WI38 (cell line): Measurements from ENCODE around the gene ATL3.

Experiments used
- H3K4me3 ChIP-seq: 2 replicates; pipeline ENCODE4 v1.5.1; 2011; ENCODE audit warnings: low read depth, mild to moderate bottlenecking, control low read depth, low read length
- TF ChIP-seq, protein P1 (sequence below): IDR thresholded peaks from 2 replicates; pipeline ENCODE4 v1.5.1; 2012; ENCODE audit warnings: low read depth, mild to moderate bottlenecking, control low read depth, low read length

Gene ATL3

DNA sequence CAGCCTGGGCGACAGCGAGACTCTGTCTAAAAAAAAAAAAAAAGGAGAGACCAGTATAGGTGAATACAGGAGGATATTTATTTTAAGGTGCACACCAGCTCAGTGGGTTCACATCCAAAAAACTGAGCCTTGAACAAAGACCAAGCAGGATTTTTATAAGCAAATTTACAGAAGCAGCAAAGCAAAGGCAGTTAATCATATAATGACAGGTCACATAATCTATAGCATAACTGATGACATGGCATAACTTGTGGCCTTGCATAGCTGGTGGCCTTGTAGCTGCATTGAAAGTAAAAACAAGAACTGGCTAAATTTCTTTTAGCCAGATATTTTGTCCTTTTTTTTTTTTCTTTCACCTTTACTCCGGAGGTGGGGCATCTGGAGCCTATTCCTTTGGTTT, 54.2 kb downstream of the ATL3 start:
- H3K4me3 ChIP-seq, result no peak overlapping the region
- TF ChIP-seq, protein P1, sequence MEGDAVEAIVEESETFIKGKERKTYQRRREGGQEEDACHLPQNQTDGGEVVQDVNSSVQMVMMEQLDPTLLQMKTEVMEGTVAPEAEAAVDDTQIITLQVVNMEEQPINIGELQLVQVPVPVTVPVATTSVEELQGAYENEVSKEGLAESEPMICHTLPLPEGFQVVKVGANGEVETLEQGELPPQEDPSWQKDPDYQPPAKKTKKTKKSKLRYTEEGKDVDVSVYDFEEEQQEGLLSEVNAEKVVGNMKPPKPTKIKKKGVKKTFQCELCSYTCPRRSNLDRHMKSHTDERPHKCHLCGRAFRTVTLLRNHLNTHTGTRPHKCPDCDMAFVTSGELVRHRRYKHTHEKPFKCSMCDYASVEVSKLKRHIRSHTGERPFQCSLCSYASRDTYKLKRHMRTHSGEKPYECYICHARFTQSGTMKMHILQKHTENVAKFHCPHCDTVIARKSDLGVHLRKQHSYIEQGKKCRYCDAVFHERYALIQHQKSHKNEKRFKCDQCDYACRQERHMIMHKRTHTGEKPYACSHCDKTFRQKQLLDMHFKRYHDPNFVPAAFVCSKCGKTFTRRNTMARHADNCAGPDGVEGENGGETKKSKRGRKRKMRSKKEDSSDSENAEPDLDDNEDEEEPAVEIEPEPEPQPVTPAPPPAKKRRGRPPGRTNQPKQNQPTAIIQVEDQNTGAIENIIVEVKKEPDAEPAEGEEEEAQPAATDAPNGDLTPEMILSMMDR, result no peak

DNA sequence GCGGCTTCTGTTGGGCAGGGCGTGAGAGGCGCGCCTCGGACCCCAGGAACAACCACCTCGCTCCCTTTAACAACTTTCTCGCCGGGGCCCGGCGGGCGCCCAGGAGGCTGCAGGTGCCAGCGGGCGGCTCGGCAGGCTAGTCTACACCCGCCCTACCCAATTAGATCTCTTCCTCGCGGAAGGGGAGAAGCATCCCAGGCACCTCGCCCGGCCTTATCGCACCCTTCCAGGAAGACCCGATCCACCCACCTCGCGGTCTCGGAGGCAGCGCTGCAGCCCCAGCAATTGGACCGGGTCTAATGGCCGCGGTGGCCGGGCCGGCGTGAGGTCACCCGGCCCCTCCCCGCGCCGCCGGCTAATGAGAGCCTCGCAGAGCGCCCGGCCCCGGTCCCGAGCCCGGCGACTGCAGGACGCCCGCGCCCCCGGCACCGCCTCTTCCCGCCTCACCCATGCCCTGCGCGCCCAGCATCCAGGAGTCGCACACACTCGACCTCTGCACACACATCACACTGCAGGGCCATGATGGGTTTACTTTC, 57.0 kb downstream of the ATL3 start, which contains the start of gene PLAAT3:
TSS of gene PLAAT3 (minus strand) at position 298 of the 536 bp plus-strand sequence. CDS start 419 bp downstream, outside the sequence.
- peak within 1 kb of the TSS; percentile 69 for H3K4me3 ChIP-seq
- TF ChIP-seq, protein P1, result no peak

DNA sequence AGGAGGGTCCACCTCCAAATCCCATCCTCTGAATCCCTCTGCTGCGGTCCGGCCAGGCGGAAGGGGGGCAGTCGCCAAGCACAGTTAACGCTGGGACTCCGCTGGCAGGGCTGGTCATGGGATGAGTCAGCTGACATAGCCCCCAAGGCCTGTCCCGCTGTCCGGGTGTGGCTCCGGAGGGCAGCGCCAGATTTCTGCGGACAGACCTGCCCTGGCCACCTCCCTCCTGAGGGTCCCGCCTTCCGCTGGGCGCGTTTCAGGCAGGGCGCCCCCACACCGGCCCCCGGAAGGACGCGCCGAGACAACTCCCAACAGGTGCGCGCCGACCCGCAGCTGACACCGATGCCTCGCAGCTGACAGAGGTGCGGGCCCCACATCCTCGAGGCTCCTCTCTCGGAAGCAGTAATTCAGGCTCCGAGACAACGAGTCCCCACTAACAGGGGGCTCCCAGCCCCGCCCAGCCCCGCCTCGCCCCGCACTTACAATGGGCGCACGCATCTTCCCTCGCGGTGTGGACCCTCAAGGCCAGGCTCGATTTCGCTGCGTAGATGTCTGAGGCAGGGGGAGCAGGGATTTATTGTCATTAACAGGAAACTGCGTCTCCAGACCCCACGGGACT, 57.5 kb downstream of the ATL3 start:
- TF ChIP-seq, protein P1, result no peak
- peak overlapping the region; percentile 69 for H3K4me3 ChIP-seq

DNA sequence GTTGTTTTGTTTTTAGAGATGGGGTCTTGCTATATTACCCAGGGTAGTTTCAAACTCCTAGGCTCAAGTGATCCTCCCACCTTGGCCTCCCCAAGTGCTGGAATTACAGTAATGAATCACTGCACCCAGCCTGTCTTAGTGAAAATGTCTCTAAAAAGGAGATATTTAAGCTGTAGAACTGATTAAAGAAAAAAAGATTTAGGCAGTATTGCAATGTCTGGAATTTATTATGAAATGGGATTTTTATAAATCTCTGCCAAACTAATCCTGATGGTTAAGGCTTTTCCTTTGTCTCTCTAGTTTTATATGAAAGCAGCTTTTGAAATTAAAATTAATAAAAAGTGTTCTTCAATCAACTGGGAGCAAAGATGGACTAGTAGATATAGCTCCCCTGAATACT, 59.0 kb downstream of the ATL3 start:
- no peak overlapping the region for H3K4me3 ChIP-seq
- TF ChIP-seq, protein P1, result no peak

DNA sequence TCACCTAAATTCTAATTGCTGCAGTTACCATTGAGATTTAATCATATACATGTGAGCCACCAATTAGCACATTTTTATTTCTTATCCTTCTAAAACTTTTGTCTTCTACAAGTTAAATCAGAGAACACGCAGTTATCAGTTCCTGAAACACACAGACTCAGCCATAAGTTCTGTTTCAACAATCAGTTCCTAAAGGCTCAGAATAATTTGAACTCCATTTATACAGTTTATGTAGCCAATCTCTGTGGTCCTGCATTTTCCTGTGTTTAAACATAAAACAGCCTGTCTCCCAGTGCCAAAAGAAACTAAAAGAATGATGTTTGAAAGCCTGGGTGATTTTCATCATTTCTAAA, 59.8 kb downstream of the ATL3 start:
- H3K4me3 ChIP-seq, result no peak overlapping the region
- TF ChIP-seq, protein P1, result no peak

DNA sequence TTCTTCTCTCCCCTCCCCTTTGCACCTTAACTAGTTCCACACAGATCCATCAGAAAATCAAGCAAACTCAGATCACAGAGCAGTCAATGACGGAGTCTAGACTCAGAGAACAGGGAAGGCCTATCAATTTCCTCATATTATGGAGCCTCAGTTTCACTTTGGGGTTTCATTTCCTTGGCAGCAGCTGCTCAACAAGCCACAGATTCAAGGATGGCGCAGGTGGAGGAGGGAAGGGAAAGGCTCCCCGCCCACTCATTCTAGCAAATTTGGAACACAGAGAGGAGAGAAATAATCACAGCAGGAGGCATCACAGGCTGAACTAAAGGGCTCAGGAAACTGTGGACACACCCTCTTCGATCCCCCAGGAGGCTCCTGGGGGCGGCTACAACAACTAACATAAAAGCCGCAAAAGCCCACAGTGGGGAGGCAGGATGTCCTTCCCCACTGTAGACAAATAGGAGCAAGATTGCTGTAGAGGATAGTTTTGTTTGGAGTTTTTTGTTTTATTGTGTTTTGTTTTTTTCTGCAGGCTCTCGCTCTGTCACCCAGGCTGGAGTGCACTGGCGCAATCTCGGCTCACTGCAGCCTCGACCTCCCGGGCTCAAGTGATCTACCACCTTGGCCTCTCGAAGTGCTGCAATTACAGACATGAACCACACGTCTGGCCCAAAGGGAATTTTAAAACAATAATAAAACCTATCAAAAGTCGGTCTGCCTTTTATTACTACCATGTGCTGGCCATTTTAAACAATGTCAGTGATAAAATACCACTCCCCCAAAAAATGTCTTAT, 60.4 kb downstream of the ATL3 start:
- H3K4me3 ChIP-seq, result no peak overlapping the region

More for the DNA sequence above, 60.4 kb downstream of the ATL3 start:
- TF ChIP-seq, protein P1, result no peak
